Measurements from ENCODE around the gene AGAP1. TPM values are rescaled to one million over a fixed set of nuclear protein-coding genes. Genes with fewer than 3 reads are reported as not detected.

The AGAP1 gene
- polyA plus RNA-seq, 4 donors: 17.5 to 19.9 (median 19.3) TPM

DNA sequence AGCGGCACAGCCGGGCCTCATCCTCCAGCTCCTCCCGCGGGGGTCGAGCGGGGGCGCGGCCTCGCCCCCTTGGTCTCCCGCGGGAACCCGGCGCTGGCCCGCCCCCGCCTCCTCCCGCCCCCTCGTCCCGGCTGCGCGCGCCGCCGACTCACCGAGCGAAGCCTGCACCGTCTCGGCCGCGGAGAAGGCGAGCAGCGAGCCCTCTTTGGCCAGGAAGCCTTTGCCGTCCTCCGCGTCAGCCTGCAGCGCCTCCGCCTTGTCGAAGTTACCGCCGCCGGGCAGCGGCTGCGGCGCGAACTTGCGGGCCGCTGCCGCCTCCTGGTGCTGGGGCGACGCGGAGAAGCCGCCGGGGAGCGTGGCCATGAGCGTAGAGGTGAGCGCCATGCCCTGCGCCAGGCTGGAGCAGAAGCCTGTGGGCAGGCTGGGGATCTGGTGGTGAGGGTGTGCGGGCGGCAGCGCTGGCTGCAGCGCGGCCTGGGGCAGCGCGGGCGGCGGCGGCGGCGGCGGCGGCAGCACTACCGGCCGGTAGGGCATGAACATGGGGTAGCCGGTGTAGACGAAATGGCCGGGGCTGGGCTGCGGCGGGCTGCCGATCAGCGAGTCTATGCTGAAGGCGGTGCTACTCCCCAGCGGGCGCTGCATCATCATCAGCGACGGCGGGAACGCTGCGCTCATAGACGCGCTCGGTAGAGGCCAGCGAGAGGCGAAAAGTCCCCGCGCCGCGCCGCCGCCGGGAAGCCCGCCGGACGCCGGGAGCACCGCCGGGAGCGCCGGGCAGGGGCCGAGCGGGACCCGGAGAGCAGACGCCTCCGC, 673.7 kb downstream of the AGAP1 start:
- DNase-seq (ENCODE audit: low read depth in 4 of 4, low spot score in 3 of 4): no peak

DNA sequence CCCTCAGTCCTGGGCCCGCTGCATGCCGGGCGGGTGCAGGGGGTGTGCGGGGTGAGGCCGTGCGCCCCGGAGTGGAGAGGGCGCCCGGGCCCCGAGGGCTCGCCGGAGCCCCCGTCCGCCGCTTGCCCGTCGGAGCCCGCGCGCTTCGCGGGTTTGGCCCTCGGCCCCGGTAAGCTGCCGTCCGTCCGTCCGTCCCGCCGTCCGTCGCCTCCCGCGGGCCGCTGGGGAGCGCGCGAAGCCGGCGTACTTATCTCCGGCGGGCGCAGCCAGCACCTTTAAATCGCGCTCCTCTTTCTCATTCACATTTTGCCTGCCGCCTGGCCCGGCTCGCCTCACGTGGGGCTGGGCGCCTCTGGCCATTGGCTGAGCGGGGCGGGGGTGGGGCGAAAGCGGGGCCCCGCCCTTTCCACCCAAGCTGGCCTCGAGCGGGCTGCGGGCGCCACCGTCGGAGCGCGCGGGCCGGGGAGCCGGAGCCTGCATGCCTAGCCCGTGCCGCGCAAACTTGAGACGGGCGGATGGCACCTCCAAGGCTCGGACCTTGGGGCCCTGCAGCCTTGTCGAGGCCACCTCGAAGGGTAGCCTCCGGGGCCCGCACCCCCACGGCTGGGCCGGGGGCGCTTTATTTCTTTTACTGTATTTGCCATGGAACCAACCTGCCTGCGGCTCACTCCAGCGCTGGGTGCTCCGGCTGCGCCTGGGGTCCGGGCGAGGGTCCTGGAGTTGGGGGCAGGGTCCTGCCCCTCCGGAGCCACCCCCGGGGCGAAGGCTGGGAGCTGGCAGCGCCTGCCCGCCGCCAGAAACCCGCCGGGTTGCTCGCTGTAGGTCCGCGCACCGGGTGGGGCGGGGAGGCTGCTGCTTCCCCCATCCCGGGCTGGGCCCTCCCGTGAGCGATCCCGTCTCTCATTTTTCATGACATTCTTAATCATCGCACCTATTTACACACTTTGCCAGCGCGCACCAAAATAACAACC, 674.6 kb downstream of the AGAP1 start, which contains the start of gene GBX2:
Gene GBX2, minus strand, starts transcription at position 277 of the 971 bp plus-strand sequence. CDS start 415 bp downstream, outside the sequence.
- DNase-seq (ENCODE audit: low read depth in 4 of 4, low spot score in 3 of 4): no peak

DNA sequence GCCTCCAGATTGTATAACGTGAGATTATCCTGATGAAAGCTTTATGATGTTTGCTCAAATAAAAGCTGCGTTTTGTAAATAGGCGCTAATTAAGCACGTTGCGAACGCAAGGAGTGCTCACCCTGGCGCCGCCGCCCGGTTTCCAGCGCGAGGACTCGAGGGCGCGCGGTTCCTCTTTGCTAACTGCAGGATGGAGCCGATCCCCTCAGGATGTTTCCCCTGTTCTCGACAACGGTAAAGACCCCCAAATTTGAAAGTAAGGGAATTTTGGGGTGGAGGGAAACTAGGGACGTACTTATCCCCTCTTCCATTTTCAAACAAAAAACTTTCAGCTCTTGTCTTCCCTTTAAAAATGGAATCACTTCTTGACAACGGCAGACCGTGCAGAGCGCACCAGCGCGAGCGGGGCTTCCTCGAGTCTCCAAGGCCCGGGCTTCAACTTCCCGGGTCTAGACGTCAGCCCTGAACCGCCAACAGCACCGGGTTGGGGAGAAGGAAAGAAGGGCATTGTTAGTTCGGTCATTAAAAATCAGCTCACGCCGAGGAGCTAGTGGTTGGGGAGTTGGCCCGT, 675.4 kb downstream of the AGAP1 start:
- no peak for DNase-seq (ENCODE audit: low read depth in 4 of 4, low spot score in 3 of 4)

- DNase-seq (ENCODE audit: low read depth in 4 of 4, low spot score in 3 of 4): no peak
These were observed 676.1 kb downstream of the AGAP1 start for GRCh38 chr2:236169741-236170589.

DNA sequence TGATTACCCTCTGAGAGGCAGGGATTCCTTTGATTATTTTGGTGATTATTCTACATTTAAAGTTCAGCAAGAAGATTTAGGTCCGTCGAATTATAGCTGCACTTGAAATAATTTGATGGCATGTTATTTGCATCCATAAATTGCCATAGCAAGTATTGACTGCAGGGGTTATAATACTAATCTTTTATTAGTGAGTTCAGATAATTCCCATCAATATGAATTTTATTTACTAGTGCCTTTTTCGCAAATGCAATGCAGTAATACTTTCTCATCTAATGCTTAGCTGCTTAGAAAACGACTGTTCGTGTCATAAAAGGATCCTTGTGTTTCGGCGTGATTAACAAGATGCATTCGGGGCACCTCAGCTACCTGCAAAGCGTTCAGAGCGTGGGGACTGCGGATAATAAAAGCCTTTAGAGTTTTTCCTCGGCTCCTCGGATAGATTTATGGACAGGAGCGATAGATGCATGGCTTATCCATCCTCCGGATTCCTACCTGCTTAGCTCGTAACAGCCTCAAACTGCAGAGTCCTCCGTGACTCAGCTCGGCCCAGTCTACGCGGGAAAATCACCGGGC, 676.8 kb downstream of the AGAP1 start:
- DNase-seq (ENCODE audit: low read depth in 4 of 4, low spot score in 3 of 4): no peak

GRCh38 chr2:236171181-236171679, 677.4 kb downstream of the AGAP1 start:
- no peak for DNase-seq (ENCODE audit: low read depth in 4 of 4, low spot score in 3 of 4)

DNA sequence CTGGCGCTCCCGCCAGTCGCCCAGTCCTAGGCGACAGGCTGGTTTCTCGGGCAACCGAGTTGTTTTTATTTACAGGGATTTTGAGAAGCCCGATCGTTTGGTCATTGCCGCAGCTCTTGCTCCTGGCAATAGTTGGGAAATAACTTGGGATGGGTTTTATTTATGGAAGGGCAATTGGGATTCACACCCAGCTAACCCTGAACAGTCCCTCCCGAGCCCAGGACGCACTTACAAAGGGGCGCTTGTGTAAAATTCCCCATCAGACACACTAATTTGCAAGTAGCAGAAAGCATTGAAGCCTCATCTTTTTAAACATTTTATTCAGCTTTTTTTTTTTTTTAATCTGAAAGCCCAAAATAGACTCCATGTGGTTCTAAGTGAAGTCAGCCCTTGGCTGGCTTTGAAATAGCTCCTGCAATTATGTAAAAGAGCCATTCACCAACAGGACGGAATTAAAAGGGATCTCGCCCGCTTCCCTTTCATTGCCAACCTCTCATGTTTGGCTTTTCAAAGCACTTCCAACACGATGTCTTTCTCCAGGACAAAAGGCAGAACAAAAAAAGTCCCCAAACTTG, 677.9 kb downstream of the AGAP1 start:
- no peak for DNase-seq (ENCODE audit: low read depth in 4 of 4, low spot score in 3 of 4)

GRCh38 chr2:236172255-236173035, 678.6 kb downstream of the AGAP1 start:
- DNase-seq (ENCODE audit: low read depth in 4 of 4, low spot score in 3 of 4): no peak

- DNase-seq (ENCODE audit: low read depth in 4 of 4, low spot score in 3 of 4): no peak
These were observed 679.3 kb downstream of the AGAP1 start for GRCh38 chr2:236173036-236173728.

GRCh38 chr2:236173729-236174607, 680.1 kb downstream of the AGAP1 start:
- no peak for DNase-seq (ENCODE audit: low read depth in 4 of 4, low spot score in 3 of 4)

GRCh38 chr2:236175548-236176150, 681.8 kb downstream of the AGAP1 start:
- DNase-seq (ENCODE audit: low read depth in 4 of 4, low spot score in 3 of 4): no peak

GRCh38 chr2:236176417-236176816, 682.6 kb downstream of the AGAP1 start:
- no peak for DNase-seq (ENCODE audit: low read depth in 4 of 4, low spot score in 3 of 4)

GRCh38 chr2:236176951-236177350, 683.1 kb downstream of the AGAP1 start:
- no peak for DNase-seq (ENCODE audit: low read depth in 4 of 4, low spot score in 3 of 4)

GRCh38 chr2:236177604-236177966, 683.7 kb downstream of the AGAP1 start:
- no peak for DNase-seq (ENCODE audit: low read depth in 4 of 4, low spot score in 3 of 4)

DNA sequence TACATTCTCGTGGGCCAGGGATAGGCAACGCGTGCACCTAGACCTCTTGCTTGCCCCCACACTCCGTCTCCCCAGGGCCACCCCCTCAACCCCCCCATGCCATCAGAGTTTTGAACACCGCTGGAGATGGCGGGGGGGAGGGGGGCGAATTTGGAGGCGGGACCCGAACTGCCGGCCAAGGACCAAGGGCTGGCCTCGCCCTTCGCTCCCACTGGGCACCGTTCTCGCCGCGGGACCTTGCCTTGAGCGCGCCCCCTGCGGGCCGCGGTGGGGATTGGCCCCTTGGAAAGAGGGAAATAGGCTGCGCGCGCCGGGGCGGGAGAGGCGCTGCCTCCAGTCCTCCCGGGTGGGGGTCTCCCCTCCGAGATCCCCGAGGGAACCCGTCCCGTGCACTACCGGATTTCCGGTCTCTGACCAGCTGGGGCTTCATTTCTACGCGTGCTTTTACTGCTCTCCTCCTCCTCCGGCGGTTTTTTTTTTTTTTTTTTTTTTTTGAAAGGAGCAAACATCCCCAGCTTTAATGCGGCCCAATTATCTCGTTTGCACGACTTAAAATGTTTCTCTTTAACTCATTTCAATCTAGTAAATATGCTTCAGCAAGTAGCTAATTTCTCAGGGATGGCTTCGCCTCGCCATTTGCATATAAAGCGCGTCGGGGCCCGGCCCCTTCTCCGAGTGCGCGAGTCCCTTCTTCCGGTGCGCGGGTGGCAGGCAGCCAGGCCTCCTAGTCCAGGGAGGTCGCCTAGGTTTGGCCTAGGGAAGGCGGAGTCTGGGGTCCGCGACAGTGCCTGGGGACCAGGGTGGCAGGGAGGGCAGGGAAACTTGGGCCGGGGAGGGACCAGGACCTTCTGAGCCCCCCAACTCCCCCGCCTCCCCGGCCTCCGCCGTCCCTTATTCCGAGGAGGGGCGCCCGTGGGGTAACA, 684.4 kb downstream of the AGAP1 start:
- DNase-seq (ENCODE audit: low read depth in 4 of 4, low spot score in 3 of 4): no peak

DNA sequence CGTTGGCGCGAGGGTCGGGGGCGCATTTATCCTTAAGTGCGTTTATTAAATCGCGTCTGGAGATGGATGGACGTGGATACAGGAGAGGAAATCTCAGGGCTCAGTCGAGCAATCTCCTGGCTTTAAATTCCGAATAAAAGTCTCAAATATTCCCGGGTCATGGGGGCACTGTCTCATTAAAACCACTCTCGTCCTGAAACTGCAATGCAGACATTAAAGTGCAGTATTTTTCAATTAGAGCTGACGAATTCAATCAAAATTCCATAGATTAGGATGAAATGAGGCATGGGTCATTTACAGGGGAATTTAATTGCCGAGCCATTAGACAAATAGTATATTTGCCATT, 685.0 kb downstream of the AGAP1 start:
- no peak for DNase-seq (ENCODE audit: low read depth in 4 of 4, low spot score in 3 of 4)

All from left renal pelvis (tissue), 4 donors.